Progenitor cell of endocrine pancreas (in vitro differentiated cells): ENCODE measurements around the gene RPRD1A. TPM values are rescaled to one million over a fixed set of nuclear protein-coding genes. Genes with fewer than 3 reads are reported as not detected.
"Not testable (repeated sequence)": the region's sequence is repeated elsewhere in the genome, so short reads cannot be mapped to it uniquely, and the experiment has no call there.

Experiments
- DNase-seq: peaks from one replicate; pipeline ENCODE4 v3.0.0; 2021; ENCODE audit warnings: low spot score; ENCODE audit not compliant: unreplicated experiment
- H3K27ac Mint-ChIP-seq: 2 replicates; pipeline ENCODE4 v1.8.0; 2021; ENCODE audit warnings: mild to moderate bottlenecking, moderate library complexity, mixed read lengths
- H3K27me3 Mint-ChIP-seq: 2 replicates; pipeline ENCODE4 v1.8.0; 2021; ENCODE audit warnings: mixed read lengths
- H3K36me3 Mint-ChIP-seq: 2 replicates; pipeline ENCODE4 v1.8.0; 2022; ENCODE audit warnings: mixed read lengths; ENCODE audit not compliant: insufficient read depth
- H3K4me1 Mint-ChIP-seq: 2 replicates; pipeline ENCODE4 v1.8.0; 2021; ENCODE audit warnings: low read depth, mixed read lengths
- H3K4me3 Mint-ChIP-seq: 2 replicates; pipeline ENCODE4 v1.8.0; 2021; ENCODE audit warnings: low read depth, mild to moderate bottlenecking, moderate library complexity, mixed read lengths
- H3K9me3 Mint-ChIP-seq: 2 replicates; pipeline ENCODE4 v1.8.0; 2021; ENCODE audit warnings: low read depth, mixed read lengths
- total RNA-seq: library from RNA; stranded (reverse); gene quantifications from 2 replicates; pipeline ENCODE4 v1.2.1, GENCODE V29; 2021
- TF ChIP-seq, protein P1 (sequence below): fragments of 200-600 bp; sonication (generic); IDR thresholded peaks from one replicate; pipeline ENCODE4 v1.5.0; 2021; ENCODE audit warnings: antibody characterized with exemption, mild to moderate bottlenecking; ENCODE audit not compliant: unreplicated experiment

Gene RPRD1A
- total RNA-seq, 1 donor from 2014 or later: 72.4 TPM

DNA sequence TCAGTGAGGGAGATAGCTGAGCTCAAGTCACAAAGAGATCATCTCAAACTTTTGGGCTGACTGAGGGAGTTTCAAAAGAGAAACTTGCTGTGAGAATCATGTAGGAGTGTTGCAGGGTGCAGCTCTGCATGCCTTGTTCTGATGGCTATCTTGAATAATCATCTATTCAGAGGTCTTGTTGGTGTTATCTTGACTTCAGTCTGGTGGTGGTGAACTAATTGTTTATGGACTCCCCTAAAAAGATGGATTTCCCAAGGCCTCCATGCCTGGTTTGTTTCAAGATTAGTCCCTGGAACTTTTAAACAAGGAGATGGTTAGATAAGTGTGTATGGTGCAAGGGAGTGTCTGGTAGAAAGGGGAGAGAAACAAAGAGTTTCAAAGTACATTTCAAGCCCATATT lies 32.0 kb upstream of the RPRD1A start:
- peaks cover 9% of the 10 kb centered on the region for H3K9me3 Mint-ChIP-seq
- no peak for DNase-seq
- no peaks in the 10 kb centered on the region for H3K36me3 Mint-ChIP-seq

DNA sequence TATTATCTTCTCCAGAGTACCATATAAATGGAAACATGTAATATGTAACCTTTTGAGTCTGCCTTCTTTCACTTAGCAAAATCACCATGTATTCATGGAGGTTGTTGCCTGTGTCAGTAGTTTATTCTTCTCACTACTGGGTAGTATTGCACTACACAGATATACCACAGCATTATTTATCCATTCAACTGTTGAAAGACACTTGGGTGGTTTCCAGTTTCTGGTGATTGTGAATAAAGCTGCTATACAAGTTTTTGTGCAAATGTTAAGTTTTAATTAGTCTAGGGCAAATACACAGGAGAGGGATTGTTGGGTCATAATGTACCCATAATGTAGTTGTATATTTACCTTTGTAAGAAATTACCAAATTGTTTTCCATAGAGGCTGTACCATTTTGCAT lies 29.6 kb upstream of the RPRD1A start:
- H3K36me3 Mint-ChIP-seq: no peaks in the 10 kb centered on the region
- H3K27me3 Mint-ChIP-seq: no peaks in the 10 kb centered on the region
- TF ChIP-seq, protein P1, sequence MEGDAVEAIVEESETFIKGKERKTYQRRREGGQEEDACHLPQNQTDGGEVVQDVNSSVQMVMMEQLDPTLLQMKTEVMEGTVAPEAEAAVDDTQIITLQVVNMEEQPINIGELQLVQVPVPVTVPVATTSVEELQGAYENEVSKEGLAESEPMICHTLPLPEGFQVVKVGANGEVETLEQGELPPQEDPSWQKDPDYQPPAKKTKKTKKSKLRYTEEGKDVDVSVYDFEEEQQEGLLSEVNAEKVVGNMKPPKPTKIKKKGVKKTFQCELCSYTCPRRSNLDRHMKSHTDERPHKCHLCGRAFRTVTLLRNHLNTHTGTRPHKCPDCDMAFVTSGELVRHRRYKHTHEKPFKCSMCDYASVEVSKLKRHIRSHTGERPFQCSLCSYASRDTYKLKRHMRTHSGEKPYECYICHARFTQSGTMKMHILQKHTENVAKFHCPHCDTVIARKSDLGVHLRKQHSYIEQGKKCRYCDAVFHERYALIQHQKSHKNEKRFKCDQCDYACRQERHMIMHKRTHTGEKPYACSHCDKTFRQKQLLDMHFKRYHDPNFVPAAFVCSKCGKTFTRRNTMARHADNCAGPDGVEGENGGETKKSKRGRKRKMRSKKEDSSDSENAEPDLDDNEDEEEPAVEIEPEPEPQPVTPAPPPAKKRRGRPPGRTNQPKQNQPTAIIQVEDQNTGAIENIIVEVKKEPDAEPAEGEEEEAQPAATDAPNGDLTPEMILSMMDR: no peak
- no peak for DNase-seq
- peaks cover 2% of the 10 kb centered on the region for H3K4me1 Mint-ChIP-seq
- no peak overlapping the region for H3K27ac Mint-ChIP-seq
- no peak overlapping the region for H3K4me3 Mint-ChIP-seq
- H3K9me3 Mint-ChIP-seq: peaks cover 4% of the 10 kb centered on the region

More for the DNA sequence above, 32.0 kb upstream of the RPRD1A start:
- Mint-ChIP-seq H3K4me3 (no peak overlapping the region), H3K27me3 (no peaks in the 10 kb centered on the region), H3K4me1 (peaks cover 2% of the 10 kb centered on the region), H3K27ac (no peak overlapping the region)
- TF ChIP-seq, protein P1: no peak

DNA sequence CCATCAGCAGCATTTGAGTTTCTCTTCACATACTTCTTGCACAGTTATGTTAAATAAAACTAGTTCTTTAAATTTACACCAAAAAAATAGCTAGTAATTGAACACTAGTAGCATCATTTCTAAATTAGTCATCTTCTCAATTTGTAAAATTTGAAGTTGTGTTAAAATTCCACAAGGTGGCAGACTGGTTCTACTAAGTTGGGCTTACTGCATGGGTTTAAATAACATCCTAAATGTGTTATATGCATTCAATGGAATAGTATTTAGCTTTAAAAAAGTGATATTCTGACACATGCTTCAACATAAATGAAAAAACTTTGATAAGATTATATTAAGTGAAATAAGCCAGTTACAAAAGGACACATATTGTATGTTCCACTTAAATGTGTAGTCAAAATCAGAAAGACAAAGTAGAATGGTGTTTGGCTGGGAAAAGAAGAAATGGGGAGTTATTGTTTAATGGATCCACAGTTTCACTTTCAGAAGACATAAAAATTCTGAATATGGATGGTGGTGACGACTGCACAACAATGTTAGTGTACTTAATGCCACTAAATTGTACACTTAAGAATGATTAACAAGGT lies 28.7 kb upstream of the RPRD1A start:
- H3K4me1 Mint-ChIP-seq: peaks cover 2% of the 10 kb centered on the region
- H3K9me3 Mint-ChIP-seq: peaks cover 4% of the 10 kb centered on the region
- H3K27ac Mint-ChIP-seq: no peak overlapping the region
- TF ChIP-seq, protein P1: peak; percentile 71
- H3K36me3 Mint-ChIP-seq: no peaks in the 10 kb centered on the region
- H3K27me3 Mint-ChIP-seq: no peaks in the 10 kb centered on the region
- no peak overlapping the region for H3K4me3 Mint-ChIP-seq
- DNase-seq: no peak

DNA sequence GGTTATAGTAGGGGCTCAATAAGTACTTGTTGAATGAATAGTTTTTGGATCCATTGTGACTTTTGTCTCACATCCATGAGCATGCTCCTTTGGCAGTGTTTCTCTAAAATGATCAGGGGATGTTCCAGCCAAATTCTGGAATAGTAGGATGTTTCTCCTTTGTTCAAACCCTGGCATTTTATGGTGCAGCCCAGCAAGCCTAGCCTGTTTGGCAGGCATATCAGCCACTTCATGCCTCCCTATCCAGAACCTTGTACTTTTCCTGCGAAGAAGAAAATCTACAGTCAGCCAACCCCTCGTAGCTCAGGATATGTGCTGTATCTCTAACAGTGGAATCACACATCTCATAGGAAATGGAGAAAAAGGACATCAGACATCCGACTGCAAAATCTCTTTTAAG lies 27.1 kb upstream of the RPRD1A start:
- peaks cover 2% of the 10 kb centered on the region for H3K4me1 Mint-ChIP-seq
- TF ChIP-seq, protein P1: no peak
- H3K36me3 Mint-ChIP-seq: no peaks in the 10 kb centered on the region

DNA sequence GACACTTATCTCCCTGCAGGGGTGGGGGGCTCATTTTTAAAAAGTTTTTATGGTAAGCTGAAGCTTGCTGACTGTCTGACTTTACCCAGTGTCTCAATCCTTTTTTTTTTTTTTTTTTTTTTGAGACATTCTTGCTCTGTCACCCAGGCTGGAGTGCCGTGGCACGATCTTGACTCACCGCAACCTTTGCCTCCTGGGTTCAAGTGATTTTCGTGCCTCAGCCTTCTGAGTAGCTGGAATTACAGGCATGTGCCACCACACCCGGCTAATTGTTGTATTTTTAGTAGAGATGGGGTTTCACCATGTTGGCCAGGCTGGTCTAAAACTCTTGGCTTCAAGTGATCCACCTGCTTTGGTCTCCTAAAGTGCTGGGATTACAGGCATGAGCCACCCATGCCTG lies 24.8 kb upstream of the RPRD1A start:
- H3K4me1 Mint-ChIP-seq, H3K36me3 Mint-ChIP-seq, H3K4me3 Mint-ChIP-seq, H3K27me3 Mint-ChIP-seq, DNase-seq, H3K9me3 Mint-ChIP-seq, H3K27ac Mint-ChIP-seq: not testable (repeated sequence)

More for the DNA sequence above, 27.1 kb upstream of the RPRD1A start:
- no peak for DNase-seq
- H3K27ac Mint-ChIP-seq: no peak overlapping the region
- H3K4me3 Mint-ChIP-seq: no peak overlapping the region
- no peaks in the 10 kb centered on the region for H3K9me3 Mint-ChIP-seq
- H3K27me3 Mint-ChIP-seq: no peaks in the 10 kb centered on the region

DNA sequence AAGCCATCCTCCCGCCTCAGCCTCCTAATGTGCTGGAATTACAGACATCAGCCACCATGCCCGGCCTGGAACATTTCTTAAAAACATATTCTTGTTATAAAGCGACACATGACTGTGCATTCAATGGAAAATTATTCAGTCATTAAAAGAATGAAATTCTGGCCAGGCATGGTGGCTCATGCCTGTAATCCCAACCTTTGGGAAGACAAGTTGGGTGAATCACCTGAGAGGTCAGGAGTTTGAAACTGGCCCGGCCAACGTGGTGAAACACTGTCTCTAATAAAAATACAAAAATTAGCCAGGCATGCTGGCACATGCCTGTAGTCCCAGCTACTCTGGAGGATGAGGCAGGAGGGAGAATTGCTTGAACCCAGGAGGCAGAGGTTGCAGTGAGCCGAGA lies 21.6 kb upstream of the RPRD1A start:
- H3K27ac Mint-ChIP-seq: no peak overlapping the region
- no peaks in the 10 kb centered on the region for H3K36me3 Mint-ChIP-seq
- peaks cover 8% of the 10 kb centered on the region for H3K9me3 Mint-ChIP-seq
- TF ChIP-seq, protein P1: no peak
- DNase-seq: no peak
- H3K4me1 Mint-ChIP-seq: no peaks in the 10 kb centered on the region
- H3K27me3 Mint-ChIP-seq: no peaks in the 10 kb centered on the region
- H3K4me3 Mint-ChIP-seq: no peak overlapping the region
